Vagina (tissue), 2 donors: ENCODE data around the gene DYNAP.

ENCODE experiments used
- CTCF ChIP-seq, 3 experiments: fragments of 450-650 bp in 2 of 3; fragments of 200-600 bp in 1 of 3; sonication (generic) in 1 of 3; IDR thresholded peaks; one replicate each; pipeline ENCODE4 v1.5.1; 2017 to 2019; ENCODE audit warnings: antibody characterized with exemption in 3 of 3, mild to moderate bottlenecking in 2 of 3, moderate library complexity in 2 of 3
- POLR2A ChIP-seq, 2 donors: fragments of 450-650 bp; IDR thresholded peaks; one replicate each; pipeline ENCODE4 v1.6.1; 2017; ENCODE audit warnings: antibody characterized with exemption in 2 of 2, mild to moderate bottlenecking in 2 of 2, moderate library complexity in 2 of 2
- POLR2AphosphoS5 ChIP-seq, 2 donors: sonication (generic); formaldehyde crosslinking; IDR thresholded peaks; one replicate each; pipeline ENCODE4 v1.9.0; 2017; ENCODE audit warnings: antibody characterized with exemption in 2 of 2, mild to moderate bottlenecking in 2 of 2, low read depth in 1 of 2; ENCODE audit not compliant: insufficient read depth in 1 of 2

GRCh38 chr18:54607213-54608027 is 16.4 kb downstream of the DYNAP start:
- TF ChIP-seq POLR2A (IDR thresholded peaks at IDR 0.05) (no peak), CTCF (IDR thresholded peaks at IDR 0.05) (no peak), POLR2AphosphoS5 (IDR thresholded peaks at IDR 0.05; ENCODE audit: insufficient read depth in 1 of 2, low read depth in 1 of 2) (no peak)
